Progenitor cell of endocrine pancreas (in vitro differentiated cells): ENCODE results near the gene ZFP1. TPM values are rescaled to one million over a fixed set of nuclear protein-coding genes. Genes with fewer than 3 reads are reported as not detected.

Source experiments
- DNase-seq: peaks from one replicate; pipeline ENCODE4 v3.0.0; 2021; ENCODE audit warnings: low spot score; ENCODE audit not compliant: unreplicated experiment
- H3K27ac Mint-ChIP-seq: 2 replicates; pipeline ENCODE4 v1.8.0; 2021; ENCODE audit warnings: mild to moderate bottlenecking, moderate library complexity, mixed read lengths
- H3K27me3 Mint-ChIP-seq: 2 replicates; pipeline ENCODE4 v1.8.0; 2021; ENCODE audit warnings: mixed read lengths
- H3K36me3 Mint-ChIP-seq: 2 replicates; pipeline ENCODE4 v1.8.0; 2022; ENCODE audit warnings: mixed read lengths; ENCODE audit not compliant: insufficient read depth
- H3K4me1 Mint-ChIP-seq: 2 replicates; pipeline ENCODE4 v1.8.0; 2021; ENCODE audit warnings: low read depth, mixed read lengths
- H3K4me3 Mint-ChIP-seq: 2 replicates; pipeline ENCODE4 v1.8.0; 2021; ENCODE audit warnings: low read depth, mild to moderate bottlenecking, moderate library complexity, mixed read lengths
- H3K9me3 Mint-ChIP-seq: 2 replicates; pipeline ENCODE4 v1.8.0; 2021; ENCODE audit warnings: low read depth, mixed read lengths
- CTCF ChIP-seq: fragments of 200-600 bp; sonication (generic); IDR thresholded peaks from one replicate; pipeline ENCODE4 v1.5.0; 2021; ENCODE audit warnings: antibody characterized with exemption, mild to moderate bottlenecking; ENCODE audit not compliant: unreplicated experiment
- total RNA-seq: library from RNA; stranded (reverse); gene quantifications from 2 replicates; pipeline ENCODE4 v1.2.1, GENCODE V29; 2021

The ZFP1 gene
- total RNA-seq, 1 donor from 2014 or later: 17.5 TPM

GRCh38 chr16:75110637-75111513, 37.4 kb upstream of the ZFP1 start:
- DNase-seq: peak; percentile 66
- Mint-ChIP-seq H3K4me3 (no peak overlapping the region), H3K27ac (peak overlapping the region; percentile 57), H3K9me3 (no peaks in the 10 kb centered on the region), H3K27me3 (no peaks in the 10 kb centered on the region), H3K36me3 (peaks cover 4% of the 10 kb centered on the region), H3K4me1 (peaks cover 9% of the 10 kb centered on the region)
- peak; percentile 79 for TF ChIP-seq CTCF

GRCh38 chr16:75111514-75111940, 36.8 kb upstream of the ZFP1 start:
- DNase-seq: no peak
- no peak for TF ChIP-seq CTCF
- Mint-ChIP-seq H3K27ac (peak overlapping the region; percentile 88), H3K36me3 (peaks cover 3% of the 10 kb centered on the region), H3K27me3 (no peaks in the 10 kb centered on the region), H3K9me3 (no peaks in the 10 kb centered on the region), H3K4me3 (no peak overlapping the region), H3K4me1 (peaks cover 9% of the 10 kb centered on the region)

GRCh38 chr16:75111961-75112733, 36.2 kb upstream of the ZFP1 start:
- no peak for DNase-seq
- Mint-ChIP-seq H3K9me3 (no peaks in the 10 kb centered on the region), H3K4me1 (peaks cover 9% of the 10 kb centered on the region), H3K36me3 (peaks cover 3% of the 10 kb centered on the region), H3K27me3 (no peaks in the 10 kb centered on the region), H3K4me3 (no peak overlapping the region), H3K27ac (peak overlapping the region; percentile 88)
- no peak for TF ChIP-seq CTCF

- Mint-ChIP-seq H3K36me3 (peaks cover 3% of the 10 kb centered on the region), H3K27me3 (no peaks in the 10 kb centered on the region), H3K9me3 (no peaks in the 10 kb centered on the region), H3K4me1 (peaks cover 9% of the 10 kb centered on the region), H3K27ac (no peak overlapping the region), H3K4me3 (no peak overlapping the region)
- TF ChIP-seq CTCF: no peak
- DNase-seq: no peak
These were observed 35.4 kb upstream of the ZFP1 start for GRCh38 chr16:75112734-75113491.

GRCh38 chr16:75113541-75114121, 34.7 kb upstream of the ZFP1 start:
- Mint-ChIP-seq H3K4me1 (peaks cover 9% of the 10 kb centered on the region), H3K36me3 (no peaks in the 10 kb centered on the region)

More at GRCh38 chr16:75113541-75114121, 34.7 kb upstream of the ZFP1 start:
- Mint-ChIP-seq H3K4me3 (no peak overlapping the region), H3K9me3 (no peaks in the 10 kb centered on the region), H3K27me3 (no peaks in the 10 kb centered on the region), H3K27ac (no peak overlapping the region)
- no peak for TF ChIP-seq CTCF
- DNase-seq: no peak
